Smooth muscle cell of the umbilical artery (primary cell): ENCODE results near the gene KDM4E. TPM values are rescaled to one million over a fixed set of nuclear protein-coding genes. Genes with fewer than 3 reads are reported as not detected.

ENCODE experiments used
- total RNA-seq: library from RNA; depleted of rRNA; stranded (reverse); fragments of >200 nt; gene quantifications from 2 replicates; pipeline ENCODE4 v1.2.3, GENCODE V29; 2014

The KDM4E gene
- total RNA-seq: not detected in 2 replicates

GRCh38 chr11:95024958-95025357, at the start of gene KDM4E:
Gene KDM4E, plus strand, starts transcription at chr11:95025258. Its CDS starts 300 bp downstream, at chr11:95025558.

GRCh38 chr11:95049122-95049521, 24.1 kb downstream of the KDM4E start, which contains the start of gene KDM4F:
Gene KDM4F, plus strand, starts transcription at chr11:95049422.

GRCh38 chr11:95066716-95067038, 41.6 kb downstream of the KDM4E start, which contains the start of gene SRSF8:
Gene SRSF8, plus strand, starts transcription at chr11:95066919. Its CDS starts 308 bp downstream, at chr11:95067227.

Other genes with a start within 250 kb of the KDM4E start
- 27.6 and 46.3 TPM in 2 replicates for gene CWC15, start 51.7 kb upstream of the KDM4E start, total RNA-seq
- gene KDM4D, start 51.5 kb upstream of the KDM4E start, total RNA-seq: 0.30 and 0.74 TPM in 2 replicates
- not detected in 2 replicates for gene KDM4F, start 24.2 kb downstream of the KDM4E start, total RNA-seq
- gene SRSF8, start 41.7 kb downstream of the KDM4E start, total RNA-seq: 16.0 and 22.2 TPM in 2 replicates
- gene ENDOD1, start 64.6 kb downstream of the KDM4E start, total RNA-seq: 79.0 and 98.1 TPM in 2 replicates
- 11.0 and 12.2 TPM in 2 replicates for gene SESN3, start 205.9 kb downstream of the KDM4E start, total RNA-seq